H9 (cell line): ENCODE results near the gene ADSS2. TPM values are rescaled to one million over a fixed set of nuclear protein-coding genes. Genes with fewer than 3 reads are reported as not detected.

Experiments
- DNase-seq: peaks from one replicate; pipeline ENCODE4 v3.0.0-alpha.2; 2017
- H2AFZ ChIP-seq: one replicate; pipeline ENCODE4 v1.6.1; 2013; ENCODE audit warnings: mild to moderate bottlenecking, low read length, control low read depth, moderate library complexity
- H2AK5ac ChIP-seq: 2 replicates; pipeline ENCODE4 v1.6.1; 2013; ENCODE audit warnings: low read length, control low read depth, mixed read lengths; ENCODE audit not compliant: insufficient read length
- H2BK120ac ChIP-seq: one replicate; pipeline ENCODE4 v1.6.1; 2013; ENCODE audit warnings: low read depth, mild to moderate bottlenecking, low read length, control low read depth, inconsistent platforms; ENCODE audit not compliant: poor library complexity, severe bottlenecking
- H2BK12ac ChIP-seq: 2 replicates; pipeline ENCODE4 v1.6.1; 2013; ENCODE audit warnings: low read length, control low read depth, mixed read lengths, low read depth; ENCODE audit not compliant: insufficient read length
- H2BK15ac ChIP-seq: 2 replicates; pipeline ENCODE4 v1.6.1; 2013; ENCODE audit warnings: low read depth, low read length, control low read depth
- H2BK20ac ChIP-seq: one replicate; pipeline ENCODE4 v1.6.1; 2013; ENCODE audit warnings: low read depth, mild to moderate bottlenecking, low read length, control low read depth, inconsistent platforms; ENCODE audit not compliant: poor library complexity, severe bottlenecking
- H2BK5ac ChIP-seq: 2 replicates; pipeline ENCODE4 v1.6.1; 2013; ENCODE audit warnings: low read length, control low read depth, mixed read lengths; ENCODE audit not compliant: insufficient read length
- H3K14ac ChIP-seq: 2 replicates; pipeline ENCODE4 v1.6.1; 2013; ENCODE audit warnings: low read length, control low read depth; ENCODE audit not compliant: insufficient read depth
- H3K18ac ChIP-seq: 2 replicates; pipeline ENCODE4 v1.6.1; 2013; ENCODE audit warnings: low read depth, mild to moderate bottlenecking, mixed read lengths, low read length, control low read depth; ENCODE audit not compliant: insufficient read length
- H3K23ac ChIP-seq: 2 replicates; pipeline ENCODE4 v1.6.1; 2013; ENCODE audit warnings: low read length, control low read depth, mixed read lengths, low read depth; ENCODE audit not compliant: insufficient read length
- H3K23me2 ChIP-seq: 2 replicates; pipeline ENCODE4 v1.6.1; 2013; ENCODE audit warnings: low read depth, mild to moderate bottlenecking, mixed read lengths, low read length, control low read depth; ENCODE audit not compliant: insufficient read length, poor library complexity, severe bottlenecking
- H3K27ac ChIP-seq: 2 replicates; pipeline ENCODE4 v1.5.1; 2013; ENCODE audit warnings: low read length, control low read depth, mixed read lengths, low read depth; ENCODE audit not compliant: insufficient read length
- H3K27me3 ChIP-seq: 2 replicates; pipeline ENCODE4 v1.6.1; 2013; ENCODE audit warnings: low read length, control low read depth, inconsistent platforms; ENCODE audit not compliant: insufficient read depth
- H3K4ac ChIP-seq: 2 replicates; pipeline ENCODE4 v1.6.1; 2013; ENCODE audit warnings: low read depth, mild to moderate bottlenecking, control low read depth, inconsistent platforms, low read length, moderate library complexity
- H3K4me1 ChIP-seq: 2 replicates; pipeline ENCODE4 v1.6.1; 2013; ENCODE audit warnings: low read length, control low read depth, inconsistent platforms; ENCODE audit not compliant: insufficient read depth
- H3K4me2 ChIP-seq: 2 replicates; pipeline ENCODE4 v1.6.1; 2013; ENCODE audit warnings: low read length, control low read depth, mixed read lengths; ENCODE audit not compliant: insufficient read length, insufficient read depth
- H3K56ac ChIP-seq: 2 replicates; pipeline ENCODE4 v1.6.1; 2013; ENCODE audit warnings: low read depth, mild to moderate bottlenecking, mixed read lengths, low read length, control low read depth; ENCODE audit not compliant: insufficient read length
- H3K79me1 ChIP-seq: 2 replicates; pipeline ENCODE4 v1.6.1; 2013; ENCODE audit warnings: low read depth, mild to moderate bottlenecking, moderate library complexity, low read length, control low read depth, inconsistent platforms; ENCODE audit not compliant: insufficient read depth, poor library complexity, severe bottlenecking
- H3K79me2 ChIP-seq: 2 replicates; pipeline ENCODE4 v1.6.1; 2013; ENCODE audit warnings: low read length, control low read depth, inconsistent platforms; ENCODE audit not compliant: insufficient read depth
- H3K9ac ChIP-seq: 2 replicates; pipeline ENCODE4 v1.6.1; 2013; ENCODE audit warnings: low read length, control low read depth, mixed read lengths; ENCODE audit not compliant: insufficient read length; ENCODE audit errors: extremely low read depth
- H3K9me3 ChIP-seq: one replicate; pipeline ENCODE4 v1.6.1; 2013; ENCODE audit warnings: low read depth, low read length, inconsistent platforms; ENCODE audit not compliant: control insufficient read depth
- H3T11ph ChIP-seq: one replicate; pipeline ENCODE4 v1.6.1; 2013; ENCODE audit warnings: mild to moderate bottlenecking, low read length, control low read depth, inconsistent platforms
- H4K20me1 ChIP-seq: one replicate; pipeline ENCODE4 v1.6.1; 2013; ENCODE audit not compliant: control insufficient read depth, insufficient read length, insufficient read depth
- H4K5ac ChIP-seq: 2 replicates; pipeline ENCODE4 v1.6.1; 2013; ENCODE audit warnings: low read depth, mild to moderate bottlenecking, mixed read lengths, low read length, control low read depth; ENCODE audit not compliant: insufficient read length
- H4K8ac ChIP-seq: replicated peaks from 2 replicates; pipeline ENCODE4 v1.6.1; 2013; ENCODE audit warnings: low read length, control low read depth, mixed read lengths, low read depth; ENCODE audit not compliant: insufficient read length
- H4K91ac ChIP-seq: 2 replicates; pipeline ENCODE4 v1.6.1; 2013; ENCODE audit warnings: low read depth, mild to moderate bottlenecking, moderate library complexity, mixed read lengths, low read length, control low read depth; ENCODE audit not compliant: insufficient read length
- H3K27ac Mint-ChIP-seq, 3 experiments: 2 replicates in 2 of 3; 3 replicates in 1 of 3; pipeline ENCODE4 v1.8.0; 2020 to 2021; ENCODE audit warnings: mixed read lengths in 3 of 3, mild to moderate bottlenecking in 1 of 3, moderate library complexity in 1 of 3
- H3K27me3 Mint-ChIP-seq: 2 replicates; pipeline ENCODE4 v1.8.0; 2021; ENCODE audit warnings: low read depth, mild to moderate bottlenecking, moderate library complexity, mixed read lengths
- H3K36me3 Mint-ChIP-seq, 3 experiments: 2 replicates in 2 of 3; 3 replicates in 1 of 3; pipeline ENCODE4 v1.8.0; 2020 to 2021; ENCODE audit warnings: low read depth in 3 of 3, mixed read lengths in 3 of 3; ENCODE audit not compliant: insufficient read depth in 1 of 3
- H3K4me1 Mint-ChIP-seq, 2 experiments: 2 replicates each; pipeline ENCODE4 v1.8.0; 2020; ENCODE audit warnings: mixed read lengths in 2 of 2
- H3K4me3 Mint-ChIP-seq, 2 experiments: 2 replicates in 1 of 2; 3 replicates in 1 of 2; pipeline ENCODE4 v1.8.0; 2020 to 2021; ENCODE audit warnings: mild to moderate bottlenecking in 2 of 2, mixed read lengths in 2 of 2, moderate library complexity in 1 of 2
- H3K9me3 Mint-ChIP-seq, 2 experiments: 2 replicates in 1 of 2; 3 replicates in 1 of 2; pipeline ENCODE4 v1.8.0; 2020; ENCODE audit warnings: mild to moderate bottlenecking in 2 of 2, mixed read lengths in 2 of 2, moderate library complexity in 1 of 2
- CTCF ChIP-seq: fragments of 200-600 bp; sonication (generic); conservative IDR thresholded peaks from 3 replicates; pipeline ENCODE4 v1.8.0; 2021; ENCODE audit warnings: antibody characterized with exemption, mild to moderate bottlenecking
- WGBS: extraction: QIAGEN DNeasy Blood & Tissue Kit; methylation state at CpG from one replicate; pipeline ENCODE4 v1.1.7; 2013; ENCODE audit warnings: missing lambda C conversion rate, low lambda C conversion rate, mixed read lengths; ENCODE audit not compliant: insufficient read length; ENCODE audit errors: extremely low coverage; 5-methylcytosine and 5-hydroxymethylcytosine counted together
- total RNA-seq: library from RNA; stranded (reverse); gene quantifications from 2 replicates; pipeline ENCODE4 v1.2.1, GENCODE V29; 2021

The ADSS2 gene
- total RNA-seq, 1 experiment from 2014 or later: 65.4 TPM

- Histone ChIP-seq H2BK20ac (no peak overlapping the region), H3K56ac (no peak overlapping the region), H3K4me1 (no peaks in the 10 kb centered on the region; the same call in 1 of the 2 replicates), H4K8ac (no peak overlapping the region), H3K4ac (no peak overlapping the region), H3K23ac (no peak overlapping the region), H3K27me3 (no peaks in the 10 kb centered on the region), H4K91ac (no peak overlapping the region), H3K23me2 (no peaks in the 10 kb centered on the region), H2BK15ac (no peak overlapping the region), H2BK12ac (no peak overlapping the region), H2BK120ac (no peak overlapping the region), H3T11ph (no peak overlapping the region), H2AFZ (no peak overlapping the region), H3K14ac (no peak overlapping the region), H3K4me2 (no peak overlapping the region), H4K5ac (no peak overlapping the region), H2BK5ac (no peak overlapping the region), H2AK5ac (no peak overlapping the region), H3K18ac (no peak overlapping the region), H3K9me3 (peaks cover 14% of the 10 kb centered on the region), H4K20me1 (no peaks in the 10 kb centered on the region), H3K27ac (no peak overlapping the region), H3K79me1 (no peaks in the 10 kb centered on the region), H3K79me2 (no peaks in the 10 kb centered on the region), H3K9ac (no peak overlapping the region)
- Mint-ChIP-seq H3K4me1 (peaks cover 14 to 16% of the 10 kb centered on the region in 2 experiments), H3K27ac (no peak overlapping the region), H3K27me3 (no peaks in the 10 kb centered on the region; the same call in 1 of the 2 replicates), H3K4me3 (no peak overlapping the region), H3K9me3 (peaks cover 37 to 41% of the 10 kb centered on the region in 2 experiments), H3K36me3 (peaks cover 48 to 61% (median 54%) of the 10 kb centered on the region in 3 experiments)
- WGBS: no CpG with 5 or more reads among the region's 2 CpGs
- TF ChIP-seq CTCF: no peak
- DNase-seq: no peak
These were observed 50.7 kb downstream of the ADSS2 start for GRCh38 chr1:244400974-244401373.
